Activated CD4-positive, alpha-beta memory T cell treated with anti-CD3 and anti-CD28 coated beads, Interleukin-2, amount 10 ng/mL, durations not matched to agents 7 days and 5 days (primary cell): ENCODE results near the gene C2CD2. TPM values are rescaled to one million over a fixed set of nuclear protein-coding genes. Genes with fewer than 3 reads are reported as not detected.

Experiments used
- CTCF ChIA-PET: fragments of 350-600 bp; sonication (Branson Sonifier 250); formaldehyde crosslinking; loops from one replicate; lab custom pipeline; 2021; ENCODE audit warnings: antibody characterized with exemption, inconsistent platforms; lab: Charles Lee
- POLR2A ChIA-PET: fragments of 350-600 bp; sonication (Branson Sonifier 250); formaldehyde crosslinking; loops from one replicate; lab custom pipeline; 2021; ENCODE audit warnings: antibody characterized with exemption; lab: Charles Lee
- DNase-seq: peaks from one replicate; pipeline ENCODE4 v3.0.0-alpha.2; 2020
- H3K27ac Mint-ChIP-seq: one replicate; pipeline ENCODE4 v1.8.0; 2021; ENCODE audit warnings: mild to moderate bottlenecking, mixed read lengths
- H3K27me3 Mint-ChIP-seq: one replicate; pipeline ENCODE4 v1.8.0; 2021; ENCODE audit warnings: mixed read lengths
- H3K36me3 Mint-ChIP-seq: one replicate; pipeline ENCODE4 v1.8.0; 2021; ENCODE audit warnings: low read depth, mixed read lengths
- H3K4me1 Mint-ChIP-seq: one replicate; pipeline ENCODE4 v1.8.0; 2021; ENCODE audit warnings: mixed read lengths
- H3K4me3 Mint-ChIP-seq: one replicate; pipeline ENCODE4 v1.8.0; 2021; ENCODE audit warnings: mild to moderate bottlenecking, mixed read lengths
- H3K9me3 Mint-ChIP-seq: one replicate; pipeline ENCODE4 v1.8.0; 2021; ENCODE audit warnings: mixed read lengths
- total RNA-seq, 2 experiments: library from RNA; stranded (reverse); gene quantifications; one replicate each; pipeline ENCODE4 v1.2.3, GENCODE V29; 2021

C2CD2 gene
- total RNA-seq, 2 experiments from 2014 or later, result 5.1 to 6.3 TPM

- Mint-ChIP-seq H3K36me3 (no peaks in the 10 kb centered on the region), H3K4me1 (peaks cover 16% of the 10 kb centered on the region), H3K9me3 (no peaks in the 10 kb centered on the region), H3K4me3 (no peak overlapping the region), H3K27ac (no peak overlapping the region), H3K27me3 (no peaks in the 10 kb centered on the region)
- CTCF ChIA-PET, result no interaction called here
- POLR2A ChIA-PET, result no interaction called here
- no peak for DNase-seq
These were observed 52.0 kb downstream of the C2CD2 start for GRCh38 chr21:41901782-41902181.

- Mint-ChIP-seq H3K27me3 (no peaks in the 10 kb centered on the region), H3K4me1 (peaks cover 18% of the 10 kb centered on the region), H3K27ac (no peak overlapping the region), H3K36me3 (no peaks in the 10 kb centered on the region), H3K9me3 (no peaks in the 10 kb centered on the region), H3K4me3 (no peak overlapping the region)
- DNase-seq, result no peak
- ChIA-PET CTCF (no interaction called here), POLR2A (no interaction called here)
These were observed 52.7 kb downstream of the C2CD2 start for GRCh38 chr21:41901099-41901498.

GRCh38 chr21:41900401-41900800 is 53.4 kb downstream of the C2CD2 start:
- DNase-seq, result no peak
- POLR2A ChIA-PET, result interaction anchor here (1.3 kb wide), 1 partner anchor 14 kb away, joined by 3 read pairs; no protein-coding TSS in a partner anchor
- no peaks in the 10 kb centered on the region for H3K9me3 Mint-ChIP-seq
- H3K4me3 Mint-ChIP-seq, result no peak overlapping the region
- no peaks in the 10 kb centered on the region for H3K36me3 Mint-ChIP-seq
- H3K27me3 Mint-ChIP-seq, result no peaks in the 10 kb centered on the region
- CTCF ChIA-PET, result no interaction called here
- no peak overlapping the region for H3K27ac Mint-ChIP-seq
- peaks cover 23% of the 10 kb centered on the region for H3K4me1 Mint-ChIP-seq

GRCh38 chr21:41899426-41900202 is 54.2 kb downstream of the C2CD2 start:
- Mint-ChIP-seq H3K36me3 (no peaks in the 10 kb centered on the region), H3K27ac (no peak overlapping the region), H3K27me3 (no peaks in the 10 kb centered on the region), H3K4me3 (no peak overlapping the region), H3K4me1 (peaks cover 23% of the 10 kb centered on the region), H3K9me3 (no peaks in the 10 kb centered on the region)
- ChIA-PET CTCF (interaction anchor here (0.7 kb wide), 1 partner anchor 21 kb away, joined by 3 read pairs; no protein-coding TSS in a partner anchor), POLR2A (interaction anchor here (0.9 to 1.3 kb wide), 3 partner anchors 13 to 27 kb away, joined by 3 to 7 read pairs (median 3); no protein-coding TSS in a partner anchor)
- DNase-seq, result peak; percentile 32

GRCh38 chr21:41898998-41899397 is 54.8 kb downstream of the C2CD2 start:
- H3K9me3 Mint-ChIP-seq, result no peaks in the 10 kb centered on the region
- H3K4me1 Mint-ChIP-seq, result peaks cover 23% of the 10 kb centered on the region
- H3K27me3 Mint-ChIP-seq, result no peaks in the 10 kb centered on the region
- DNase-seq, result no peak
- ChIA-PET POLR2A (interaction anchor here (0.9 to 1.3 kb wide), 3 partner anchors 13 to 27 kb away, joined by 3 to 7 read pairs (median 3); no protein-coding TSS in a partner anchor), CTCF (interaction anchor here (0.7 kb wide), 1 partner anchor 20 kb away, joined by 3 read pairs; no protein-coding TSS in a partner anchor)
- no peak overlapping the region for H3K4me3 Mint-ChIP-seq
- no peak overlapping the region for H3K27ac Mint-ChIP-seq
- no peaks in the 10 kb centered on the region for H3K36me3 Mint-ChIP-seq

- no peak overlapping the region for H3K4me3 Mint-ChIP-seq
- peaks cover 23% of the 10 kb centered on the region for H3K4me1 Mint-ChIP-seq
- DNase-seq, result no peak
- H3K27ac Mint-ChIP-seq, result no peak overlapping the region
- H3K27me3 Mint-ChIP-seq, result no peaks in the 10 kb centered on the region
- H3K36me3 Mint-ChIP-seq, result no peaks in the 10 kb centered on the region
- H3K9me3 Mint-ChIP-seq, result no peaks in the 10 kb centered on the region
- CTCF ChIA-PET, result no interaction called here
- POLR2A ChIA-PET, result no interaction called here
These were observed 56.1 kb downstream of the C2CD2 start for GRCh38 chr21:41897700-41898099.

GRCh38 chr21:41897047-41897669 is 56.7 kb downstream of the C2CD2 start:
- Mint-ChIP-seq H3K4me1 (peaks cover 23% of the 10 kb centered on the region), H3K36me3 (no peaks in the 10 kb centered on the region), H3K27me3 (no peaks in the 10 kb centered on the region), H3K9me3 (no peaks in the 10 kb centered on the region), H3K4me3 (no peak overlapping the region), H3K27ac (no peak overlapping the region)
- no peak for DNase-seq
- ChIA-PET CTCF (interaction anchor here (1.4 kb wide), 1 partner anchor 80 kb away, joined by 7 read pairs; no protein-coding TSS in a partner anchor), POLR2A (no interaction called here)

GRCh38 chr21:41895643-41896493 is 58.0 kb downstream of the C2CD2 start:
- DNase-seq, result peak; percentile 58
- H3K27ac Mint-ChIP-seq, result no peak overlapping the region
- H3K4me3 Mint-ChIP-seq, result no peak overlapping the region
- H3K9me3 Mint-ChIP-seq, result no peaks in the 10 kb centered on the region
- no peaks in the 10 kb centered on the region for H3K27me3 Mint-ChIP-seq
- H3K4me1 Mint-ChIP-seq, result peaks cover 16% of the 10 kb centered on the region
- ChIA-PET CTCF (interaction anchor here (0.6 to 1.4 kb wide), 7 partner anchors 9 to 612 kb away, joined by 3 to 7 read pairs (median 3); no protein-coding TSS in a partner anchor), POLR2A (interaction anchor here (0.6 to 1.6 kb wide), 5 partner anchors 12 to 213 kb away, joined by 3 to 12 read pairs (median 4); partner anchors contain the start of gene PRDM15)
- H3K36me3 Mint-ChIP-seq, result no peaks in the 10 kb centered on the region

- no peaks in the 10 kb centered on the region for H3K9me3 Mint-ChIP-seq
- H3K27me3 Mint-ChIP-seq, result no peaks in the 10 kb centered on the region
- no peak overlapping the region for H3K27ac Mint-ChIP-seq
- no peak for DNase-seq
- H3K4me3 Mint-ChIP-seq, result no peak overlapping the region
- CTCF ChIA-PET, result interaction anchor here (0.9 to 1.2 kb wide), 3 partner anchors 15 to 612 kb away, joined by 3 read pairs; no protein-coding TSS in a partner anchor
- no peaks in the 10 kb centered on the region for H3K36me3 Mint-ChIP-seq
- peaks cover 16% of the 10 kb centered on the region for H3K4me1 Mint-ChIP-seq
- POLR2A ChIA-PET, result interaction anchor here (1.0 to 1.6 kb wide), 3 partner anchors 12 to 17 kb away, joined by 4 to 12 read pairs (median 5); partner anchors contain the start of gene PRDM15
These were observed 58.8 kb downstream of the C2CD2 start for GRCh38 chr21:41894922-41895557.

- H3K9me3 Mint-ChIP-seq, result no peaks in the 10 kb centered on the region
- no peak for DNase-seq
- no peak overlapping the region for H3K4me3 Mint-ChIP-seq
- CTCF ChIA-PET, result no interaction called here
- H3K36me3 Mint-ChIP-seq, result no peaks in the 10 kb centered on the region
- H3K27me3 Mint-ChIP-seq, result no peaks in the 10 kb centered on the region
- POLR2A ChIA-PET, result no interaction called here
- H3K4me1 Mint-ChIP-seq, result peaks cover 15% of the 10 kb centered on the region
- no peak overlapping the region for H3K27ac Mint-ChIP-seq
These were observed 59.3 kb downstream of the C2CD2 start for GRCh38 chr21:41894511-41894910.

GRCh38 chr21:41892726-41893125 is 61.1 kb downstream of the C2CD2 start:
- Mint-ChIP-seq H3K36me3 (no peaks in the 10 kb centered on the region), H3K27ac (no peak overlapping the region), H3K4me1 (peaks cover 8% of the 10 kb centered on the region), H3K9me3 (no peaks in the 10 kb centered on the region), H3K27me3 (no peaks in the 10 kb centered on the region), H3K4me3 (no peak overlapping the region)
- CTCF ChIA-PET, result no interaction called here
- POLR2A ChIA-PET, result no interaction called here
- no peak for DNase-seq

- CTCF ChIA-PET, result no interaction called here
- no peaks in the 10 kb centered on the region for H3K9me3 Mint-ChIP-seq
- peaks cover 6% of the 10 kb centered on the region for H3K4me1 Mint-ChIP-seq
These were observed 62.7 kb downstream of the C2CD2 start for GRCh38 chr21:41891132-41891531.

More at GRCh38 chr21:41891132-41891531, 62.7 kb downstream of the C2CD2 start:
- POLR2A ChIA-PET, result no interaction called here
- Mint-ChIP-seq H3K36me3 (no peaks in the 10 kb centered on the region), H3K27me3 (no peaks in the 10 kb centered on the region), H3K27ac (no peak overlapping the region), H3K4me3 (no peak overlapping the region)
- DNase-seq, result no peak
